HepG2 (cell line): ENCODE measurements around the gene ATF1. TPM values are rescaled to one million over a fixed set of nuclear protein-coding genes. Genes with fewer than 3 reads are reported as not detected.

Experiments used
- BRF2 ChIP-seq: sonication (generic); formaldehyde crosslinking; IDR thresholded peaks from 2 replicates; pipeline ENCODE4 v1.8.1; 2022; ENCODE audit warnings: mild to moderate bottlenecking, missing genetic modification reagents
- CBX1 ChIP-seq: IDR thresholded peaks from one replicate; pipeline ENCODE4 v1.6.1; 2016; ENCODE audit warnings: antibody characterized with exemption, low read depth
- CEBPG ChIP-seq: IDR thresholded peaks from 2 replicates; pipeline ENCODE4 v1.6.1; 2016
- CERS6 ChIP-seq: sonication (generic); formaldehyde crosslinking; IDR thresholded peaks from 2 replicates; pipeline ENCODE4 v1.5.0; 2020; ENCODE audit warnings: missing genetic modification reagents
- CREM ChIP-seq, 2 experiments: sonication (generic) in 1 of 2; formaldehyde crosslinking in 1 of 2; IDR thresholded peaks; 2 replicates each; pipeline versions ENCODE4 v1.4.0 to v1.6.1; 2016 to 2020; ENCODE audit warnings: antibody characterized with exemption in 1 of 2, mild to moderate bottlenecking in 1 of 2, missing genetic modification reagents in 1 of 2
- EHMT2 ChIP-seq: fragments of 200-600 bp; sonication (generic); IDR thresholded peaks from 2 replicates; pipeline ENCODE4 v1.7.0; 2017; ENCODE audit warnings: antibody characterized with exemption, low read depth, low read length, borderline replicate concordance
- GTF3A ChIP-seq: sonication (generic); formaldehyde crosslinking; conservative IDR thresholded peaks from 2 replicates; pipeline ENCODE4 v1.4.0; 2020; ENCODE audit warnings: mild to moderate bottlenecking, missing genetic modification reagents
- KAT8 ChIP-seq: IDR thresholded peaks from 2 replicates; pipeline ENCODE4 v1.6.1; 2016; ENCODE audit warnings: missing genetic modification reagents, missing compliant biosample characterization
- KLF6 ChIP-seq: IDR thresholded peaks from 2 replicates; pipeline ENCODE4 v1.8.0; 2016; ENCODE audit warnings: missing biosample characterization, missing genetic modification reagents
- MTF2 ChIP-seq: sonication (generic); formaldehyde crosslinking; IDR thresholded peaks from 2 replicates; pipeline ENCODE4 v1.5.0; 2020; ENCODE audit warnings: missing genetic modification reagents, borderline replicate concordance
- NFYB ChIP-seq: sonication (generic); formaldehyde crosslinking; IDR thresholded peaks from 2 replicates; pipeline ENCODE4 v1.4.0; 2020; ENCODE audit warnings: missing genetic modification reagents
- NRL ChIP-seq: sonication (generic); formaldehyde crosslinking; IDR thresholded peaks from 2 replicates; pipeline ENCODE4 v1.5.0; 2020; ENCODE audit warnings: missing genetic modification reagents, mild to moderate bottlenecking, moderate library complexity, borderline replicate concordance
- PHF8 ChIP-seq: sonication (generic); formaldehyde crosslinking; IDR thresholded peaks from 2 replicates; pipeline ENCODE4 v1.5.0; 2020; ENCODE audit warnings: missing genetic modification reagents
- RBM22 ChIP-seq: fragments of 200-400 bp; formaldehyde crosslinking; optimal IDR thresholded peaks from 2 replicates; pipeline ENCODE3; 2017; ENCODE audit warnings: mild to moderate bottlenecking, low read length, moderate library complexity
- RFX3 ChIP-seq: IDR thresholded peaks from 2 replicates; pipeline ENCODE4 v1.6.1; 2016; ENCODE audit warnings: missing biosample characterization, missing genetic modification reagents
- RXRA ChIP-seq: sonication (generic); formaldehyde crosslinking; IDR thresholded peaks from 2 replicates; pipeline ENCODE4 v1.5.1; 2020; ENCODE audit warnings: missing genetic modification reagents
- TIGD3 ChIP-seq: sonication (generic); formaldehyde crosslinking; IDR thresholded peaks from 2 replicates; pipeline ENCODE4 v1.5.1; 2020; ENCODE audit warnings: mild to moderate bottlenecking, missing genetic modification reagents, borderline replicate concordance
- ZFP90 ChIP-seq: sonication (generic); formaldehyde crosslinking; IDR thresholded peaks from 2 replicates; pipeline ENCODE4 v1.8.0; 2022; ENCODE audit warnings: missing genetic modification reagents, mild to moderate bottlenecking, inconsistent platforms, borderline replicate concordance
- ZNF160 ChIP-seq: sonication (generic); formaldehyde crosslinking; IDR thresholded peaks from 2 replicates; pipeline ENCODE4 v1.8.0; 2022; ENCODE audit warnings: mild to moderate bottlenecking, inconsistent platforms, missing genetic modification reagents
- ZNF234 ChIP-seq: sonication (generic); formaldehyde crosslinking; conservative IDR thresholded peaks from 2 replicates; pipeline ENCODE4 v1.5.1; 2020; ENCODE audit warnings: mild to moderate bottlenecking, missing genetic modification reagents
- ZNF549 ChIP-seq: sonication (generic); formaldehyde crosslinking; IDR thresholded peaks from 2 replicates; pipeline ENCODE4 v1.5.0; 2020; ENCODE audit warnings: missing genetic modification reagents
- ZNF660 ChIP-seq: sonication (generic); formaldehyde crosslinking; IDR thresholded peaks from 2 replicates; pipeline ENCODE4 v1.5.1; 2020; ENCODE audit warnings: mild to moderate bottlenecking, low read depth, missing genetic modification reagents, borderline replicate concordance
- ZNF670 ChIP-seq: sonication (generic); formaldehyde crosslinking; IDR thresholded peaks from 2 replicates; pipeline ENCODE4 v1.8.0; 2022; ENCODE audit warnings: mild to moderate bottlenecking, missing genetic modification reagents, borderline replicate concordance
- polyA plus RNA-seq, 8 experiments: library from polyadenylated mRNA; depleted of rRNA in 3 of 8; stranded (reverse) in 7 of 8; unstranded in 1 of 8; fragments of >200 nt; fragmentation: Illumina TruSeq in 4 of 8; extraction: Trizol in 4 of 8; gene quantifications; 2 replicates each; pipeline versions ENCODE4 v1.2.1 to v1.2.3, GENCODE V29; 2011 to 2016; ENCODE audit warnings: low read depth in 4 of 8, missing spikeins in 1 of 8, mixed read lengths in 1 of 8; ENCODE audit not compliant: insufficient read depth in 1 of 8
- total RNA-seq, 5 experiments: library from RNA; depleted of rRNA; stranded (reverse); fragments of >200 nt; fragmentation: Illumina TruSeq; extraction: Trizol; gene quantifications; 2 replicates each; pipeline ENCODE4 v1.2.3, GENCODE V29; 2016; ENCODE audit warnings: low read depth in 1 of 5
- TF ChIP-seq, protein P1 (sequence below): sonication (generic); formaldehyde crosslinking; IDR thresholded peaks from 2 replicates; pipeline ENCODE4 v1.9.0; 2021; ENCODE audit warnings: missing genetic modification reagents, borderline replicate concordance
- TF ChIP-seq, protein P2 (sequence below): IDR thresholded peaks from 2 replicates; pipeline ENCODE4 v1.6.1; 2012; ENCODE audit warnings: inconsistent platforms

The ATF1 gene
- total and polyA plus RNA-seq, 2 of the 13 experiments (the other 11 are each of a cell fraction or from before 2014, with no cell fraction given) = 29.3 to 52.0 TPM

- TF ChIP-seq PHF8 (CRISPR knock-in tag) = peak; percentile 81
- peak; percentile 57; the same call in 1 of the 2 replicates for TF ChIP-seq KLF6 (CRISPR knock-in tag)
- no peak for TF ChIP-seq CERS6 (CRISPR knock-in tag)
- TF ChIP-seq, protein P1, sequence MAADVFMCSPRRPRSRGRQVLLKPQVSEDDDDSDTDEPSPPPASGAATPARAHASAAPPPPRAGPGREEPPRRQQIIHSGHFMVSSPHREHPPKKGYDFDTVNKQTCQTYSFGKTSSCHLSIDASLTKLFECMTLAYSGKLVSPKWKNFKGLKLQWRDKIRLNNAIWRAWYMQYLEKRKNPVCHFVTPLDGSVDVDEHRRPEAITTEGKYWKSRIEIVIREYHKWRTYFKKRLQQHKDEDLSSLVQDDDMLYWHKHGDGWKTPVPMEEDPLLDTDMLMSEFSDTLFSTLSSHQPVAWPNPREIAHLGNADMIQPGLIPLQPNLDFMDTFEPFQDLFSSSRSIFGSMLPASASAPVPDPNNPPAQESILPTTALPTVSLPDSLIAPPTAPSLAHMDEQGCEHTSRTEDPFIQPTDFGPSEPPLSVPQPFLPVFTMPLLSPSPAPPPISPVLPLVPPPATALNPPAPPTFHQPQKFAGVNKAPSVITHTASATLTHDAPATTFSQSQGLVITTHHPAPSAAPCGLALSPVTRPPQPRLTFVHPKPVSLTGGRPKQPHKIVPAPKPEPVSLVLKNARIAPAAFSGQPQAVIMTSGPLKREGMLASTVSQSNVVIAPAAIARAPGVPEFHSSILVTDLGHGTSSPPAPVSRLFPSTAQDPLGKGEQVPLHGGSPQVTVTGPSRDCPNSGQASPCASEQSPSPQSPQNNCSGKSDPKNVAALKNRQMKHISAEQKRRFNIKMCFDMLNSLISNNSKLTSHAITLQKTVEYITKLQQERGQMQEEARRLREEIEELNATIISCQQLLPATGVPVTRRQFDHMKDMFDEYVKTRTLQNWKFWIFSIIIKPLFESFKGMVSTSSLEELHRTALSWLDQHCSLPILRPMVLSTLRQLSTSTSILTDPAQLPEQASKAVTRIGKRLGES (CRISPR knock-in tag) = no peak
- TF ChIP-seq NRL (CRISPR knock-in tag) = peak; percentile 89; the same call in 1 of the 2 replicates
- peak; percentile 75 for TF ChIP-seq CREM (IDR thresholded peaks at IDR 0.05)
- no peak for TF ChIP-seq CREM (CRISPR knock-in tag; IDR thresholded peaks at IDR 0.05)
- TF ChIP-seq RFX3 (CRISPR knock-in tag) = no peak
- no peak for TF ChIP-seq ZNF660 (CRISPR knock-in tag)
- no peak for TF ChIP-seq CEBPG (CRISPR knock-in tag)
- TF ChIP-seq ZNF234 (CRISPR knock-in tag) = no peak
- TF ChIP-seq CBX1 = peak; percentile 87
- no peak for TF ChIP-seq EHMT2
- peak; percentile 17; the same call in 1 of the 2 replicates for TF ChIP-seq NFYB (CRISPR knock-in tag)
- peak; percentile 31; the same call in 1 of the 2 replicates for TF ChIP-seq MTF2 (CRISPR knock-in tag)
- peak; percentile 58; the same call in 1 of the 2 replicates for TF ChIP-seq RXRA (CRISPR knock-in tag)
- TF ChIP-seq KAT8 (CRISPR knock-in tag) = peak; percentile 88
- peak; percentile 89 for TF ChIP-seq RBM22
- TF ChIP-seq ZNF160 (CRISPR knock-in tag) = no peak; the same call in 1 of the 2 replicates
- no peak for TF ChIP-seq TIGD3 (CRISPR knock-in tag)
- TF ChIP-seq, protein P2, sequence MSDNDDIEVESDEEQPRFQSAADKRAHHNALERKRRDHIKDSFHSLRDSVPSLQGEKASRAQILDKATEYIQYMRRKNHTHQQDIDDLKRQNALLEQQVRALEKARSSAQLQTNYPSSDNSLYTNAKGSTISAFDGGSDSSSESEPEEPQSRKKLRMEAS = peak; percentile 80
- TF ChIP-seq ZNF670 = peak; percentile 3; the same call in 1 of the 2 replicates
- TF ChIP-seq ZNF549 (CRISPR knock-in tag) = no peak
- TF ChIP-seq ZFP90 (CRISPR knock-in tag) = no peak
- no peak for TF ChIP-seq GTF3A (CRISPR knock-in tag)
- no peak for TF ChIP-seq BRF2
Observed at GRCh38 chr12:50763639-50764285, at the start of gene ATF1 (continued).
